CD8-positive, alpha-beta memory T cell (primary cell): Measurements from ENCODE around the gene DMWD. TPM values are rescaled to one million over a fixed set of nuclear protein-coding genes. Genes with fewer than 3 reads are reported as not detected.
"Not testable (repeated sequence)": the region's sequence is repeated elsewhere in the genome, so short reads cannot be mapped to it uniquely, and the experiment has no call there.

Experiments
- CTCF ChIA-PET: fragments of 350-600 bp; sonication (Branson Sonifier 250); formaldehyde crosslinking; loops from one replicate; lab custom pipeline; 2021; ENCODE audit warnings: antibody characterized with exemption; lab: Charles Lee
- POLR2A ChIA-PET: fragments of 350-600 bp; sonication (Branson Sonifier 250); formaldehyde crosslinking; loops from one replicate; lab custom pipeline; 2021; ENCODE audit warnings: antibody characterized with exemption; lab: Charles Lee
- DNase-seq, 5 donors: peaks; one replicate each; pipeline versions ENCODE4 v3.0.0 to v3.0.0-alpha.2; 2020 to 2022; ENCODE audit warnings: mixed read lengths in 1 of 5
- H3K27ac ChIP-seq: one replicate; pipeline ENCODE4 v1.7.0; 2013; ENCODE audit warnings: low read depth, mild to moderate bottlenecking, low read length, moderate library complexity
- H3K27me3 ChIP-seq: 2 replicates; pipeline ENCODE4 v1.7.0; 2013; ENCODE audit warnings: low read length, mild to moderate bottlenecking; ENCODE audit not compliant: insufficient read depth, poor library complexity, severe bottlenecking
- H3K36me3 ChIP-seq: 2 replicates; pipeline ENCODE4 v1.7.0; 2013; ENCODE audit warnings: mild to moderate bottlenecking, low read length, moderate library complexity; ENCODE audit not compliant: insufficient read depth
- H3K4me1 ChIP-seq: 2 replicates; pipeline ENCODE4 v1.7.0; 2013; ENCODE audit warnings: mild to moderate bottlenecking, low read length, moderate library complexity; ENCODE audit not compliant: insufficient read depth
- H3K4me3 ChIP-seq: 2 replicates; pipeline ENCODE4 v1.7.0; 2013; ENCODE audit warnings: mild to moderate bottlenecking, low read length
- H3K9me3 ChIP-seq: 2 replicates; pipeline ENCODE4 v1.7.0; 2013; ENCODE audit warnings: mild to moderate bottlenecking, low read length
- H3K27ac Mint-ChIP-seq, 8 donors: one replicate each; pipeline ENCODE4 v1.8.0; 2020 to 2021; ENCODE audit warnings: mixed read lengths in 8 of 8, mild to moderate bottlenecking in 6 of 8, inconsistent platforms in 3 of 8, moderate library complexity in 3 of 8
- H3K27me3 Mint-ChIP-seq, 2 donors: one replicate each; pipeline ENCODE4 v1.8.0; 2020 to 2021; ENCODE audit warnings: mixed read lengths in 2 of 2, mild to moderate bottlenecking in 1 of 2, moderate library complexity in 1 of 2
- H3K36me3 Mint-ChIP-seq, 3 donors: one replicate each; pipeline ENCODE4 v1.8.0; 2020 to 2021; ENCODE audit warnings: mixed read lengths in 3 of 3, inconsistent platforms in 1 of 3, mild to moderate bottlenecking in 1 of 3
- H3K4me1 Mint-ChIP-seq, 3 donors: one replicate each; pipeline ENCODE4 v1.8.0; 2020 to 2021; ENCODE audit warnings: mixed read lengths in 3 of 3, inconsistent platforms in 1 of 3, mild to moderate bottlenecking in 1 of 3
- H3K4me3 Mint-ChIP-seq, 7 donors: one replicate each; pipeline ENCODE4 v1.8.0; 2020 to 2021; ENCODE audit warnings: mixed read lengths in 7 of 7, mild to moderate bottlenecking in 6 of 7, moderate library complexity in 4 of 7, inconsistent platforms in 2 of 7
- H3K9me3 Mint-ChIP-seq, 5 donors: one replicate each; pipeline ENCODE4 v1.8.0; 2020 to 2022; ENCODE audit warnings: mixed read lengths in 5 of 5, mild to moderate bottlenecking in 3 of 5, moderate library complexity in 2 of 5, inconsistent platforms in 1 of 5
- polyA plus RNA-seq: library from polyadenylated mRNA; unstranded; fragments of 300-500 nt; fragmentation: Illumina TruSeq; gene quantifications from one replicate; pipeline ENCODE4 v1.2.3, GENCODE V29; 2021
- total RNA-seq, 2 experiments: library from RNA; stranded (reverse); gene quantifications; one replicate each; pipeline ENCODE4 v1.2.3, GENCODE V29; 2021

The DMWD gene
- total and polyA plus RNA-seq, 3 experiments from 2014 or later, result 25.6 to 62.9 (median 57.6) TPM

- no peaks in the 10 kb centered on the region for H3K27me3 ChIP-seq
- CTCF ChIA-PET, result no interaction called here
- H3K4me1 Mint-ChIP-seq, result no peaks in the 10 kb centered on the region
- H3K36me3 ChIP-seq, result no peaks in the 10 kb centered on the region
- no peaks in the 10 kb centered on the region for H3K36me3 Mint-ChIP-seq
- H3K4me3 ChIP-seq, result no peak overlapping the region
- POLR2A ChIA-PET, result no interaction called here
- no peak overlapping the region for H3K27ac Mint-ChIP-seq
- H3K27ac ChIP-seq, result no peak overlapping the region
- no peaks in the 10 kb centered on the region for H3K9me3 ChIP-seq
- no peak for DNase-seq
- no peaks in the 10 kb centered on the region for H3K4me1 ChIP-seq
- H3K4me3 Mint-ChIP-seq, result no peak overlapping the region
- H3K9me3 Mint-ChIP-seq, result no peaks in the 10 kb centered on the region
- peaks cover 10 to 12% of the 10 kb centered on the region in 2 donors for H3K27me3 Mint-ChIP-seq
Observed at GRCh38 chr19:45761714-45762113, 30.9 kb downstream of the DMWD start.

GRCh38 chr19:45758921-45759320, 33.7 kb downstream of the DMWD start:
- POLR2A ChIA-PET, result no interaction called here
- no peak overlapping the region for H3K4me3 ChIP-seq
- no peak for DNase-seq
- no peaks in the 10 kb centered on the region for H3K4me1 Mint-ChIP-seq
- no peak overlapping the region for H3K27ac Mint-ChIP-seq
- no peak overlapping the region for H3K4me3 Mint-ChIP-seq
- H3K27me3 ChIP-seq, result no peaks in the 10 kb centered on the region
- H3K27me3 Mint-ChIP-seq, result peaks cover 0 to 6% of the 10 kb centered on the region in 2 donors
- no peaks in the 10 kb centered on the region for H3K36me3 Mint-ChIP-seq
- no peaks in the 10 kb centered on the region for H3K4me1 ChIP-seq
- CTCF ChIA-PET, result no interaction called here
- H3K9me3 ChIP-seq, result no peaks in the 10 kb centered on the region
- no peaks in the 10 kb centered on the region for H3K36me3 ChIP-seq
- no peak overlapping the region for H3K27ac ChIP-seq
- no peaks in the 10 kb centered on the region for H3K9me3 Mint-ChIP-seq

- no peak overlapping the region for H3K27ac Mint-ChIP-seq
- DNase-seq, result no peak
- CTCF ChIA-PET, result no interaction called here
- H3K4me3 ChIP-seq, result no peak overlapping the region
- POLR2A ChIA-PET, result no interaction called here
- H3K9me3 Mint-ChIP-seq, result no peaks in the 10 kb centered on the region
- no peaks in the 10 kb centered on the region for H3K9me3 ChIP-seq
- no peaks in the 10 kb centered on the region for H3K4me1 ChIP-seq
- no peak overlapping the region for H3K27ac ChIP-seq
- no peaks in the 10 kb centered on the region for H3K27me3 ChIP-seq
- H3K4me3 Mint-ChIP-seq, result no peak overlapping the region
- peaks cover 0 to 6% of the 10 kb centered on the region in 2 donors for H3K27me3 Mint-ChIP-seq
- H3K36me3 Mint-ChIP-seq, result no peaks in the 10 kb centered on the region
- H3K36me3 ChIP-seq, result no peaks in the 10 kb centered on the region
- no peaks in the 10 kb centered on the region for H3K4me1 Mint-ChIP-seq
Observed at GRCh38 chr19:45757695-45758094, 35.0 kb downstream of the DMWD start.

- Histone ChIP-seq H3K4me1 (no peaks in the 10 kb centered on the region), H3K36me3 (no peaks in the 10 kb centered on the region), H3K27ac (no peak overlapping the region), H3K9me3 (no peaks in the 10 kb centered on the region), H3K27me3 (no peaks in the 10 kb centered on the region), H3K4me3 (no peak overlapping the region)
- CTCF ChIA-PET, result interaction anchor here (0.5 to 1.1 kb wide), 3 partner anchors 11 to 45 kb away, joined by 3 to 4 read pairs (median 3); partner anchors contain the start of gene FBXO46
- H3K27ac Mint-ChIP-seq, result no peak overlapping the region
- DNase-seq, result no peak
- peaks cover 0 to 6% of the 10 kb centered on the region in 2 donors for H3K27me3 Mint-ChIP-seq
- no peak overlapping the region for H3K4me3 Mint-ChIP-seq
- H3K4me1 Mint-ChIP-seq, result no peaks in the 10 kb centered on the region
- no peaks in the 10 kb centered on the region for H3K9me3 Mint-ChIP-seq
- POLR2A ChIA-PET, result no interaction called here
- no peaks in the 10 kb centered on the region for H3K36me3 Mint-ChIP-seq
Observed at GRCh38 chr19:45754323-45754722, 38.3 kb downstream of the DMWD start.

- H3K4me1 ChIP-seq, result no peaks in the 10 kb centered on the region
- ChIA-PET CTCF (interaction anchor here (1.1 kb wide), 2 partner anchors 12 to 46 kb away, joined by 3 read pairs; no protein-coding TSS in a partner anchor), POLR2A (no interaction called here)
- H3K9me3 ChIP-seq, result no peaks in the 10 kb centered on the region
- no peaks in the 10 kb centered on the region for H3K9me3 Mint-ChIP-seq
- H3K4me3 ChIP-seq, result no peak overlapping the region
- no peak overlapping the region for H3K27ac ChIP-seq
- H3K36me3 ChIP-seq, result no peaks in the 10 kb centered on the region
- H3K27ac Mint-ChIP-seq, result no peak overlapping the region
- no peak for DNase-seq
- H3K4me3 Mint-ChIP-seq, result no peak overlapping the region
- no peaks in the 10 kb centered on the region for H3K27me3 ChIP-seq
- H3K36me3 Mint-ChIP-seq, result no peaks in the 10 kb centered on the region
- H3K4me1 Mint-ChIP-seq, result no peaks in the 10 kb centered on the region
- no peaks in the 10 kb centered on the region for H3K27me3 Mint-ChIP-seq
Observed at GRCh38 chr19:45753548-45753947, 39.1 kb downstream of the DMWD start.

- no peaks in the 10 kb centered on the region for H3K27me3 Mint-ChIP-seq
- no peaks in the 10 kb centered on the region for H3K27me3 ChIP-seq
- H3K9me3 Mint-ChIP-seq, result no peaks in the 10 kb centered on the region
- H3K36me3 Mint-ChIP-seq, result no peaks in the 10 kb centered on the region
- no peak overlapping the region for H3K27ac ChIP-seq
- no peaks in the 10 kb centered on the region for H3K36me3 ChIP-seq
- H3K4me3 Mint-ChIP-seq, result no peak overlapping the region
- no peaks in the 10 kb centered on the region for H3K9me3 ChIP-seq
- no peaks in the 10 kb centered on the region for H3K4me1 Mint-ChIP-seq
- ChIA-PET CTCF (interaction anchor here (0.6 to 0.7 kb wide), 2 partner anchors 16 to 223 kb away, joined by 3 read pairs; no protein-coding TSS in a partner anchor), POLR2A (interaction anchor here (0.6 kb wide), 1 partner anchor 719 kb away, joined by 5 read pairs; no protein-coding TSS in a partner anchor)
- H3K27ac Mint-ChIP-seq, result peak overlapping the region in 1 of 8 donors; percentile 45
- H3K4me1 ChIP-seq, result no peaks in the 10 kb centered on the region
- no peak for DNase-seq
- no peak overlapping the region for H3K4me3 ChIP-seq
Observed at GRCh38 chr19:45752639-45753038, 40.0 kb downstream of the DMWD start.

GRCh38 chr19:45751483-45751882, 41.2 kb downstream of the DMWD start:
- H3K27ac Mint-ChIP-seq, POLR2A ChIA-PET, H3K4me3 Mint-ChIP-seq, H3K4me1 ChIP-seq, H3K4me1 Mint-ChIP-seq, H3K9me3 ChIP-seq, DNase-seq, H3K27ac ChIP-seq, H3K36me3 Mint-ChIP-seq, H3K27me3 ChIP-seq, H3K36me3 ChIP-seq, H3K9me3 Mint-ChIP-seq, CTCF ChIA-PET, H3K27me3 Mint-ChIP-seq, H3K4me3 ChIP-seq: not testable (repeated sequence)

GRCh38 chr19:45747513-45747912, 45.1 kb downstream of the DMWD start:
- H3K27ac Mint-ChIP-seq, result no peak overlapping the region

More at GRCh38 chr19:45747513-45747912, 45.1 kb downstream of the DMWD start:
- Mint-ChIP-seq H3K4me1 (no peaks in the 10 kb centered on the region), H3K27me3 (peaks cover 15 to 18% of the 10 kb centered on the region in 2 donors), H3K36me3 (no peaks in the 10 kb centered on the region), H3K4me3 (no peak overlapping the region), H3K9me3 (no peaks in the 10 kb centered on the region)
- Histone ChIP-seq H3K4me3 (no peak overlapping the region), H3K4me1 (no peaks in the 10 kb centered on the region), H3K36me3 (no peaks in the 10 kb centered on the region), H3K9me3 (no peaks in the 10 kb centered on the region), H3K27me3 (no peaks in the 10 kb centered on the region), H3K27ac (no peak overlapping the region)
- DNase-seq, result no peak
- POLR2A ChIA-PET, result no interaction called here
- CTCF ChIA-PET, result no interaction called here
